ENCODE results near the gene TAGLN3. TPM values are rescaled to one million over a fixed set of nuclear protein-coding genes. Genes with fewer than 3 reads are reported as not detected.
A peak's percentile ranks its signal among the peaks of the same experiment; 100 is the strongest.

The TAGLN3 gene
- total RNA-seq, 3 donors from 2014 or later (not counting 1 experiment from before 2014, with no cell fraction given) = not detected

DNA sequence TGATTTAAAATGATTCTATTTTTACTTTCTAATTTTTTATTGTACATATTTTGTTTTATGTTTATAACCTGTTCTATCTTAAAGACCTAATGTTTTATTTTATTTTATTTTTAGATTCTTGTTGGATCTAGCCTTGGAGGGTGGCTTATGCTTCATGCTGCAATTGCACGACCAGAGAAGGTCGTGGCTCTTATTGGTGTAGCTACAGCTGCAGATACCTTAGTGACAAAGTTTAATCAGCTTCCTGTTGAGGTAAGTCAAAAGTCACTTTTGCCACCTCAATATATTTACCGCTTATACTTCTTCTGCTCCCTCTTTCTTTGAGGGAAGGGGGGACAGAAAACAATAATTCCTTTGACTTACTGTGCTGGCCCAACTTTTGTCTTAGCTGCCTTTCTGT, 11.9 kb upstream of the TAGLN3 start:
- no peaks in the 10 kb centered on the region for H3K4me1 ChIP-seq (ENCODE audit: control insufficient read depth, insufficient read depth, low read length)
- H3K9me3 Mint-ChIP-seq = no peaks in the 10 kb centered on the region
- H3K4me3 Mint-ChIP-seq = no peak overlapping the region
- H3K4me1 Mint-ChIP-seq = peaks cover 20 to 33% of the 10 kb centered on the region in 2 donors
- ATAC-seq = no peak
- no peak overlapping the region for H3K27ac ChIP-seq (ENCODE audit: low read length)
- no peak for DNase-seq
- intact Hi-C loops (cut with micrococcal nuclease) = no loop called here
- WGBS (ENCODE audit: insufficient coverage) = 62% methylated on average over 2 of the region's 3 CpGs
- no peak overlapping the region for H3K4me3 ChIP-seq (ENCODE audit: low read length)
- no peaks in the 10 kb centered on the region for H3K27me3 Mint-ChIP-seq (ENCODE audit: low read depth in 2 of 2)
- no peaks in the 10 kb centered on the region for H3K9me3 ChIP-seq (ENCODE audit: control insufficient read depth, insufficient read depth, low read length)
- H3K36me3 ChIP-seq (ENCODE audit: control insufficient read depth, insufficient read depth, low read length) = peaks cover 49% of the 10 kb centered on the region
- TF ChIP-seq, protein P1, sequence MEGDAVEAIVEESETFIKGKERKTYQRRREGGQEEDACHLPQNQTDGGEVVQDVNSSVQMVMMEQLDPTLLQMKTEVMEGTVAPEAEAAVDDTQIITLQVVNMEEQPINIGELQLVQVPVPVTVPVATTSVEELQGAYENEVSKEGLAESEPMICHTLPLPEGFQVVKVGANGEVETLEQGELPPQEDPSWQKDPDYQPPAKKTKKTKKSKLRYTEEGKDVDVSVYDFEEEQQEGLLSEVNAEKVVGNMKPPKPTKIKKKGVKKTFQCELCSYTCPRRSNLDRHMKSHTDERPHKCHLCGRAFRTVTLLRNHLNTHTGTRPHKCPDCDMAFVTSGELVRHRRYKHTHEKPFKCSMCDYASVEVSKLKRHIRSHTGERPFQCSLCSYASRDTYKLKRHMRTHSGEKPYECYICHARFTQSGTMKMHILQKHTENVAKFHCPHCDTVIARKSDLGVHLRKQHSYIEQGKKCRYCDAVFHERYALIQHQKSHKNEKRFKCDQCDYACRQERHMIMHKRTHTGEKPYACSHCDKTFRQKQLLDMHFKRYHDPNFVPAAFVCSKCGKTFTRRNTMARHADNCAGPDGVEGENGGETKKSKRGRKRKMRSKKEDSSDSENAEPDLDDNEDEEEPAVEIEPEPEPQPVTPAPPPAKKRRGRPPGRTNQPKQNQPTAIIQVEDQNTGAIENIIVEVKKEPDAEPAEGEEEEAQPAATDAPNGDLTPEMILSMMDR (IDR thresholded peaks at IDR 0.05) = no peak
- H3K27me3 ChIP-seq (ENCODE audit: control insufficient read depth, insufficient read depth, low read length) = no peaks in the 10 kb centered on the region
- peak overlapping the region; percentile 7 to 43 for H3K27ac Mint-ChIP-seq
- H3K36me3 Mint-ChIP-seq = peaks cover 24% of the 10 kb centered on the region

DNA sequence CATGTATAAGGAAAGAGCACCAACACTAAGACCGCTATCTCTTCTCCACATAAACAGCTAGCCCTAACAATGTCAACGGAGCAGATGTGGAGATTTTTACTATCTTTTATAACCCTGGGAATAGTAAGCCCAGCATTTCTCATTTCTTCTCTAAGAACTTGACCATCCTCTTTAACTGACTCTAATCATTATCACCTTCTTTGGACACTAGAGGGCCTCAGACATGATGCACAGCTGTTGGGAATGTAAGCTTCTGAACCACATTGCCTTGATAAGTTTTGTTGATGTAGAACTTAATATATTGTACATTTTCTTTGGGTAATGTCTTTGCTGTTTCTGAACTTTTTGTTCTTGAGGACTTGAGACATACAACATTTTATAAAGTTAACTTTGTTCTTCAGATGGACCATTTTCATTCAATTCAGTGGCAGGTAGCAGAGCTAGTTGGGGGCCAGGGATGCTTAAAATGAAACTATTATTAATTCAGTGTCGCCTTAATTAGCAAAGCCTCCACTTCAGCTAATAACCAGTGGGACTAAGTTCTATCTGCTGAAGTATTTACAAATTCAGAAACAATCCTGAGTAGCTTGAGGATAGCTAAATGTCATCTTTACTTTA, 9.6 kb upstream of the TAGLN3 start:
- H3K4me3 Mint-ChIP-seq = no peak overlapping the region
- WGBS (ENCODE audit: insufficient coverage) = 80% methylated on average over 2 of the region's 3 CpGs
- no peak overlapping the region for H3K27ac Mint-ChIP-seq

DNA sequence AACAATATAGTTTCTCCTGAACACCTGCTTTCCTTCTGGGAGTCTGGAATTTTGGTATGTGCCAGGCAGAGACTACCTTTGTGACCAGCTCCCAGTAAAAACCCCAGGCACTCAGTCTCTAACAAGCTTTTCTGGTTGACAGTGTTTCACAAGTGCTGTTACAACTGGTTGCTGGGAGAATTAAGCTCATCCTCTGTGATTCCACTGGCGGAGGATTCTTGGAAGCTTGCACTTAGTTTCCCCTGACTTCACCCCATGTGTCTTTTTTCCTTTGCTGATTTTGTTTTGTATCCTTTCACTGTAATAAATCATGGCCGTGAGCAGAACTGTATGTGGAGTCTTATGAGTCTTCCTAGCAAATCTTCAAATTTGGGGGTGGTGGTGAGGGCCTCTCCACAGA, 5.7 kb upstream of the TAGLN3 start:
- ATAC-seq (no peak), DNase-seq (no peak)
- Mint-ChIP-seq H3K4me1 (peaks cover 4 to 7% of the 10 kb centered on the region in 2 donors), H3K4me3 (no peak overlapping the region), H3K27me3 (ENCODE audit: low read depth in 2 of 2) (peaks cover 3 to 9% of the 10 kb centered on the region in 2 donors), H3K36me3 (peaks cover 11% of the 10 kb centered on the region), H3K9me3 (no peaks in the 10 kb centered on the region), H3K27ac (no peak overlapping the region)
- H3K4me3 ChIP-seq (ENCODE audit: low read length) = no peak overlapping the region
- intact Hi-C loops (cut with micrococcal nuclease) = no loop called here
- peaks cover 32% of the 10 kb centered on the region for H3K36me3 ChIP-seq (ENCODE audit: control insufficient read depth, insufficient read depth, low read length)
- no peak overlapping the region for H3K27ac ChIP-seq (ENCODE audit: low read length)
- 100% methylated on average over 1 of the region's 2 CpGs for WGBS (ENCODE audit: insufficient coverage)
- H3K9me3 ChIP-seq (ENCODE audit: control insufficient read depth, insufficient read depth, low read length) = no peaks in the 10 kb centered on the region
- H3K27me3 ChIP-seq (ENCODE audit: control insufficient read depth, insufficient read depth, low read length) = no peaks in the 10 kb centered on the region
- TF ChIP-seq, protein P1 (IDR thresholded peaks at IDR 0.05) = no peak
- no peaks in the 10 kb centered on the region for H3K4me1 ChIP-seq (ENCODE audit: control insufficient read depth, insufficient read depth, low read length)

More for the DNA sequence above, 9.6 kb upstream of the TAGLN3 start:
- Histone ChIP-seq H3K9me3 (ENCODE audit: control insufficient read depth, insufficient read depth, low read length) (no peaks in the 10 kb centered on the region), H3K36me3 (ENCODE audit: control insufficient read depth, insufficient read depth, low read length) (peaks cover 51% of the 10 kb centered on the region), H3K27ac (ENCODE audit: low read length) (no peak overlapping the region), H3K4me3 (ENCODE audit: low read length) (no peak overlapping the region), H3K27me3 (ENCODE audit: control insufficient read depth, insufficient read depth, low read length) (no peaks in the 10 kb centered on the region), H3K4me1 (ENCODE audit: control insufficient read depth, insufficient read depth, low read length) (no peaks in the 10 kb centered on the region)
- H3K27me3 Mint-ChIP-seq (ENCODE audit: low read depth in 2 of 2) = no peaks in the 10 kb centered on the region
- no peaks in the 10 kb centered on the region for H3K9me3 Mint-ChIP-seq
- peaks cover 20 to 28% of the 10 kb centered on the region in 2 donors for H3K4me1 Mint-ChIP-seq
- peaks cover 24% of the 10 kb centered on the region for H3K36me3 Mint-ChIP-seq
- intact Hi-C loops (cut with micrococcal nuclease) = loop anchor here (1.0 kb wide), 1 partner anchor 24 kb away; no protein-coding TSS in a partner anchor
- DNase-seq (peak in 1 of 2 donors; percentile 66), ATAC-seq (peak; percentile 73 to 91 (median 87))
- TF ChIP-seq, protein P1 (IDR thresholded peaks at IDR 0.05) = peak; percentile 75
